ENCODE measurements around the gene UROC1.

DNA sequence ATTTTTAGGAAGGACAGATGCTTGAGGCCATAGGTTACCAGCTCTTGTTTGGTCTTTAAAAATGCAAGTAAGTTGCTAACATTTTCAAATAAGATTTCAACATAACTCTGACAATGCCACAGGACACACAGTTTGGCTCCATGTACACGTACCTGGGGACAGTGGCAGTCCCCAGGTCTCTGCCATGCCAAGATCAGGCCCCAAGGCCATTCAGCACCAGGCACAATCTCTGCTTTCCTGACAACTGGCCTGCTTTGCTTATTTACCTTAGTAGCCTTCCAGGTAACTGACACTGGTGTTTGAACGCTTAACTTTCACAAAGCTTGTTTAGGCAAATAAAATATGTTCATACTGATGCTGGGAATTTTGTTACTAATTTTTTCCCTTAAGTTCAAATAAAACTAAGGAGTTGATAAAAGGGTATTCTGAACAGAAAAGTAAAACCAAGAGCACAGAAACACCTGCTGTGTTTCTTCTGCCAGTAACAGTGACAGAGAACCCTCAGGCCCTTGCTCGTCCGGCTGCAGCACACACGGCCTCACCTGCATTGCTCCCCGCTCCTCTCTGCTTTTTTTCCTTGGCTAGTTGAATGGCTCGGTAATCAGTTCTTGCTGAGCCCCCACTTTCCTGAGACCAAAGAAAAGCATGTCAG, 58.3 kb downstream of the UROC1 start:
- TF ChIP-seq, protein P1, sequence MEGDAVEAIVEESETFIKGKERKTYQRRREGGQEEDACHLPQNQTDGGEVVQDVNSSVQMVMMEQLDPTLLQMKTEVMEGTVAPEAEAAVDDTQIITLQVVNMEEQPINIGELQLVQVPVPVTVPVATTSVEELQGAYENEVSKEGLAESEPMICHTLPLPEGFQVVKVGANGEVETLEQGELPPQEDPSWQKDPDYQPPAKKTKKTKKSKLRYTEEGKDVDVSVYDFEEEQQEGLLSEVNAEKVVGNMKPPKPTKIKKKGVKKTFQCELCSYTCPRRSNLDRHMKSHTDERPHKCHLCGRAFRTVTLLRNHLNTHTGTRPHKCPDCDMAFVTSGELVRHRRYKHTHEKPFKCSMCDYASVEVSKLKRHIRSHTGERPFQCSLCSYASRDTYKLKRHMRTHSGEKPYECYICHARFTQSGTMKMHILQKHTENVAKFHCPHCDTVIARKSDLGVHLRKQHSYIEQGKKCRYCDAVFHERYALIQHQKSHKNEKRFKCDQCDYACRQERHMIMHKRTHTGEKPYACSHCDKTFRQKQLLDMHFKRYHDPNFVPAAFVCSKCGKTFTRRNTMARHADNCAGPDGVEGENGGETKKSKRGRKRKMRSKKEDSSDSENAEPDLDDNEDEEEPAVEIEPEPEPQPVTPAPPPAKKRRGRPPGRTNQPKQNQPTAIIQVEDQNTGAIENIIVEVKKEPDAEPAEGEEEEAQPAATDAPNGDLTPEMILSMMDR (IDR thresholded peaks at IDR 0.05) = no peak
- TF ChIP-seq ZFX (IDR thresholded peaks at IDR 0.05; ENCODE audit: borderline replicate concordance) = no peak

Data from 22Rv1 (cell line).